Umbilical cord (tissue), 2 donors: ENCODE results near the gene TMSB4X. TPM values are rescaled to one million over a fixed set of nuclear protein-coding genes. Genes with fewer than 3 reads are reported as not detected.
"Not testable (repeated sequence)": the region's sequence is repeated elsewhere in the genome, so short reads cannot be mapped to it uniquely, and the experiment has no call there.

Experiments
- DNase-seq: peaks from one replicate; pipeline ENCODE4 v3.0.0-alpha.2; 2015; ENCODE audit warnings: low spot score
- total RNA-seq: library from RNA; depleted of rRNA; stranded (reverse); fragments of >200 nt; gene quantifications from one replicate; pipeline ENCODE4 v1.2.3, GENCODE V29; 2014; ENCODE audit warnings: low replicate concordance; ENCODE audit not compliant: insufficient read depth

Gene TMSB4X
- total RNA-seq, 1 donor from 2014 or later: 2,770 TPM

GRCh38 chrX:12975991-12976558 is 1.2 kb downstream of the TMSB4X start:
- peak; percentile 61 for DNase-seq

GRCh38 chrX:12976819-12977732 is 2.2 kb downstream of the TMSB4X start:
- not testable (repeated sequence) for DNase-seq

GRCh38 chrX:12977761-12978204 is 2.9 kb downstream of the TMSB4X start:
- DNase-seq: no peak

GRCh38 chrX:12978205-12979025 is 3.5 kb downstream of the TMSB4X start:
- peak; percentile 71 for DNase-seq

- DNase-seq: no peak
Observed at GRCh38 chrX:12979026-12979607, 4.2 kb downstream of the TMSB4X start.

- no peak for DNase-seq
Observed at GRCh38 chrX:12979616-12980015, 4.7 kb downstream of the TMSB4X start.

- DNase-seq: not testable (repeated sequence)
Observed at GRCh38 chrX:12980039-12980438, 5.1 kb downstream of the TMSB4X start.

- DNase-seq: no peak
Observed at GRCh38 chrX:12981880-12982279, 7.0 kb downstream of the TMSB4X start.

GRCh38 chrX:12984603-12985319 is 9.9 kb downstream of the TMSB4X start:
- DNase-seq: no peak

- DNase-seq: no peak
Observed at GRCh38 chrX:12985331-12985730, 10.4 kb downstream of the TMSB4X start.

- no peak for DNase-seq
Observed at GRCh38 chrX:12986164-12986779, 11.4 kb downstream of the TMSB4X start.

GRCh38 chrX:12986886-12987285 is 12.0 kb downstream of the TMSB4X start:
- DNase-seq: no peak

- no peak for DNase-seq
Observed at GRCh38 chrX:12987340-12987739, 12.4 kb downstream of the TMSB4X start.

- DNase-seq: no peak
Observed at GRCh38 chrX:12987900-12988594, 13.1 kb downstream of the TMSB4X start.

GRCh38 chrX:12988797-12989196 is 13.9 kb downstream of the TMSB4X start:
- DNase-seq: no peak

GRCh38 chrX:12989461-12989860 is 14.6 kb downstream of the TMSB4X start:
- DNase-seq: no peak

- DNase-seq: no peak
Observed at GRCh38 chrX:12991575-12991974, 16.7 kb downstream of the TMSB4X start.

GRCh38 chrX:12992544-12993118 is 17.7 kb downstream of the TMSB4X start:
- no peak for DNase-seq

GRCh38 chrX:12993826-12994225 is 18.9 kb downstream of the TMSB4X start:
- no peak for DNase-seq

- no peak for DNase-seq
Observed at GRCh38 chrX:12994321-12994720, 19.4 kb downstream of the TMSB4X start.
